22Rv1 (cell line): ENCODE results near the gene AOPEP.

Experiments used
- CTCF ChIP-seq: fragments of 450-650 bp; IDR thresholded peaks from 2 replicates; pipeline ENCODE4 v1.5.1; 2017; ENCODE audit warnings: mild to moderate bottlenecking
- ZFX ChIP-seq: fragments of 450-650 bp; IDR thresholded peaks from 2 replicates; pipeline ENCODE4 v1.6.1; 2017; ENCODE audit warnings: antibody characterized with exemption, borderline replicate concordance

- TF ChIP-seq CTCF (no peak), ZFX (no peak)
These were observed 137.7 kb downstream of the AOPEP start for GRCh38 chr9:94864196-94864595.
